MCF 10A (cell line): Measurements from ENCODE around the gene CSK. TPM values are rescaled to one million over a fixed set of nuclear protein-coding genes. Genes with fewer than 3 reads are reported as not detected.

ENCODE experiments used
- BruUV-seq: library from RNA; stranded (reverse); fragments of 400-500 nt; replicated peaks from 2 replicates; lab custom pipeline; 2021; lab: Mats Ljungman, UMichigan
- CTCF ChIA-PET: fragments of 300-600 bp; sonication (Branson Sonifier 250); formaldehyde crosslinking; extraction: SDS; loops from one replicate; lab custom pipeline; 2021; ENCODE audit warnings: antibody characterized with exemption, inconsistent platforms; lab: Yijun Ruan, JAX
- POLR2A ChIA-PET: fragments of 300-600, 350-650 bp; sonication (Branson Sonifier 250); formaldehyde crosslinking; extraction: SDS; loops from one replicate; lab custom pipeline; 2020; ENCODE audit warnings: antibody characterized with exemption, inconsistent platforms; lab: Yijun Ruan, JAX
- DNase-seq: peaks from one replicate; pipeline ENCODE4 v3.0.0-alpha.2; 2018; ENCODE audit not compliant: unreplicated experiment
- H3K27ac Mint-ChIP-seq: one replicate; pipeline ENCODE4 v1.8.0; 2022; ENCODE audit warnings: mild to moderate bottlenecking, low read depth, mixed read lengths; ENCODE audit not compliant: unreplicated experiment
- H3K27me3 Mint-ChIP-seq: one replicate; pipeline ENCODE4 v1.8.0; 2022; ENCODE audit warnings: mixed read lengths; ENCODE audit not compliant: insufficient read depth, unreplicated experiment
- H3K36me3 Mint-ChIP-seq: one replicate; pipeline ENCODE4 v1.8.0; 2022; ENCODE audit warnings: mild to moderate bottlenecking, moderate library complexity, mixed read lengths; ENCODE audit not compliant: insufficient read depth, unreplicated experiment
- H3K4me1 Mint-ChIP-seq: one replicate; pipeline ENCODE4 v1.8.0; 2022; ENCODE audit warnings: mixed read lengths; ENCODE audit not compliant: insufficient read depth, unreplicated experiment
- H3K4me3 Mint-ChIP-seq: one replicate; pipeline ENCODE4 v1.8.0; 2022; ENCODE audit warnings: mild to moderate bottlenecking, moderate library complexity, mixed read lengths; ENCODE audit not compliant: unreplicated experiment
- H3K9me3 Mint-ChIP-seq: one replicate; pipeline ENCODE4 v1.8.0; 2022; ENCODE audit warnings: mixed read lengths; ENCODE audit not compliant: unreplicated experiment
- intact Hi-C: fragments of 100-400 bp; cut with micrococcal nuclease; formaldehyde crosslinking; loops from 2 replicates; pipeline ENCODE4 v1.14.1; 2022
- total RNA-seq: library from RNA; stranded (reverse); gene quantifications from 2 replicates; pipeline ENCODE4 v1.2.3, GENCODE V29; 2022
- TF ChIP-seq, protein P1 (sequence below): fragments of 200-600 bp; IDR thresholded peaks from one replicate; pipeline ENCODE4 v1.8.0; 2022; ENCODE audit warnings: antibody characterized with exemption, mild to moderate bottlenecking; ENCODE audit not compliant: unreplicated experiment

Gene CSK
- total RNA-seq, 1 experiment from 2014 or later: 65.3 TPM

DNA sequence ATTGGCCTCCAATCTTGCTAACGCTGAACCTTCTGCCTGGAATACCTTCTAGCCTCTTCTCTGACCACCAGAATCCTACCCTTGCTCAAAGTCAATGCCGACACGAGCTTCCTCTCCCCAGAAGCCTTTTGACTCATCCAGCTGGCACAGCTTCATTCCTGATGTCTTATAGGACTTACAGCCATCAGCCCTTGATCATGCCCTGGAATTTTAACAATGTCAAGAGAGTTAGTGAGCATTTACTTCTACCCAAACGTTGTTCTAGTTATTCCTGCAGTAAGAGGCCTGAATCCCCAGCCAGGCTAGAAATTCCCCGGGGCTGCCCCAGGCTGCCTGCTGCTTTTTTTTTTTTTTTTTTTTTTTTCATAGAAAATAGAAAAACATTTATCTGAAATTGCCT is 29.3 kb upstream of the CSK start:
- no peaks in the 10 kb centered on the region for H3K9me3 Mint-ChIP-seq
- TF ChIP-seq, protein P1, sequence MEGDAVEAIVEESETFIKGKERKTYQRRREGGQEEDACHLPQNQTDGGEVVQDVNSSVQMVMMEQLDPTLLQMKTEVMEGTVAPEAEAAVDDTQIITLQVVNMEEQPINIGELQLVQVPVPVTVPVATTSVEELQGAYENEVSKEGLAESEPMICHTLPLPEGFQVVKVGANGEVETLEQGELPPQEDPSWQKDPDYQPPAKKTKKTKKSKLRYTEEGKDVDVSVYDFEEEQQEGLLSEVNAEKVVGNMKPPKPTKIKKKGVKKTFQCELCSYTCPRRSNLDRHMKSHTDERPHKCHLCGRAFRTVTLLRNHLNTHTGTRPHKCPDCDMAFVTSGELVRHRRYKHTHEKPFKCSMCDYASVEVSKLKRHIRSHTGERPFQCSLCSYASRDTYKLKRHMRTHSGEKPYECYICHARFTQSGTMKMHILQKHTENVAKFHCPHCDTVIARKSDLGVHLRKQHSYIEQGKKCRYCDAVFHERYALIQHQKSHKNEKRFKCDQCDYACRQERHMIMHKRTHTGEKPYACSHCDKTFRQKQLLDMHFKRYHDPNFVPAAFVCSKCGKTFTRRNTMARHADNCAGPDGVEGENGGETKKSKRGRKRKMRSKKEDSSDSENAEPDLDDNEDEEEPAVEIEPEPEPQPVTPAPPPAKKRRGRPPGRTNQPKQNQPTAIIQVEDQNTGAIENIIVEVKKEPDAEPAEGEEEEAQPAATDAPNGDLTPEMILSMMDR: no peak
- ChIA-PET CTCF (interaction anchor here (0.6 to 1.5 kb wide), 3 partner anchors 11 to 315 kb away, joined by 3 to 7 read pairs (median 3); no protein-coding TSS in a partner anchor), POLR2A (interaction anchor here (0.6 to 1.0 kb wide), 4 partner anchors 17 to 292 kb away, joined by 3 to 4 read pairs (median 4); no protein-coding TSS in a partner anchor)
- peak; percentile 25 for DNase-seq
- H3K27me3 Mint-ChIP-seq: no peaks in the 10 kb centered on the region
- H3K36me3 Mint-ChIP-seq: no peaks in the 10 kb centered on the region
- no peak overlapping the region for H3K27ac Mint-ChIP-seq
- intact Hi-C loops: no loop called here
- H3K4me1 Mint-ChIP-seq: peaks cover 6% of the 10 kb centered on the region
- no TSS peak for BruUV-seq
- H3K4me3 Mint-ChIP-seq: no peak overlapping the region

DNA sequence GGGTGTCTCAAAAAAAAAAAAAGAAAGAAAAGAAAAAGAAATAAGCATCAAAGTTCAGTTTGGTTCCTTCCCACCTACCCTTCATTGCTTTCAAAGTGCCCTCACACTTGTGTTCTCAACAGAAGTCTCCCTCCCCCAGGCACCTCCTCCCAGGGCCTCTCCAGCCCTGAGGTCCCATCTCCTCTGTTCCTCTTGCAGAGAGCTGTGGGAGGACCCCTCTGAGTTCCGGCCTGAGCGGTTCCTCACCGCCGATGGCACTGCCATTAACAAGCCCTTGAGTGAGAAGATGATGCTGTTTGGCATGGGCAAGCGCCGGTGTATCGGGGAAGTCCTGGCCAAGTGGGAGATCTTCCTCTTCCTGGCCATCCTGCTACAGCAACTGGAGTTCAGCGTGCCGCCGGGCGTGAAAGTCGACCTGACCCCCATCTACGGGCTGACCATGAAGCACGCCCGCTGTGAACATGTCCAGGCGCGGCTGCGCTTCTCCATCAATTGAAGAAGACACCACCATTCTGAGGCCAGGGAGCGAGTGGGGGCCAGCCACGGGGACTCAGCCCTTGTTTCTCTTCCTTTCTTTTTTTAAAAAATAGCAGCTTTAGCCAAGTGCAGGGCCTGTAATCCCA is 27.2 kb upstream of the CSK start:
- H3K27ac Mint-ChIP-seq: no peak overlapping the region
- CTCF ChIA-PET: interaction anchor here (1.5 kb wide), 1 partner anchor 119 kb away, joined by 3 read pairs; no protein-coding TSS in a partner anchor
- POLR2A ChIA-PET: interaction anchor here (0.5 kb wide), 1 partner anchor 121 kb away, joined by 4 read pairs; no protein-coding TSS in a partner anchor

DNA sequence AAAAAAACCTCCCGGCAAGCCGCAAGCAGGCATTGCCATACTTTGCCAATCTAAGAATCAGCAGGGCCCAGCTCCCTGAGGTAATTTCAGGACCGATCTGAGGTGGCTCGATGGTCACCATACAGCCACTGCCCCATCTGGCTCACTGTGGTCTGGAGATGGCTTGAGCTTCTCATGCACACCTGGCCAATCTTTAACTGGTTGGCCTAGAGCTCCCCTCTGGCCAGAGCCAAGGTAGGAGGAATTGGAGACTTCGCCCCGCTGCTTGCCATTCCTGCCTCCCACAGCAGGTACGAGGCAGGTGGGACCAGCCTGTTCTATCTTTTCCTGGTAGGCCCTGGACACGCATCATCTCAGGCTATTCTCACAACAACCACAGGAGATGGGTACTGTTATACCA is 23.1 kb upstream of the CSK start:
- CTCF ChIA-PET: interaction anchor here (1.1 to 26.4 kb wide), 3 partner anchors 10 to 122 kb away, joined by 3 to 632 read pairs (median 10); no protein-coding TSS in a partner anchor
- Mint-ChIP-seq H3K27me3 (no peaks in the 10 kb centered on the region), H3K4me1 (no peaks in the 10 kb centered on the region), H3K4me3 (no peak overlapping the region), H3K36me3 (no peaks in the 10 kb centered on the region), H3K27ac (no peak overlapping the region), H3K9me3 (no peaks in the 10 kb centered on the region)
- DNase-seq: no peak
- POLR2A ChIA-PET: interaction anchor here (0.6 kb wide), 1 partner anchor 38 kb away, joined by 3 read pairs; no protein-coding TSS in a partner anchor
- intact Hi-C loops: no loop called here
- BruUV-seq: no TSS peak
- TF ChIP-seq, protein P1: no peak

More for the DNA sequence above, 27.2 kb upstream of the CSK start:
- Mint-ChIP-seq H3K4me3 (no peak overlapping the region), H3K27me3 (no peaks in the 10 kb centered on the region), H3K9me3 (no peaks in the 10 kb centered on the region), H3K4me1 (peaks cover 6% of the 10 kb centered on the region), H3K36me3 (no peaks in the 10 kb centered on the region)
- intact Hi-C loops: no loop called here
- no peak for DNase-seq
- TF ChIP-seq, protein P1: no peak
- BruUV-seq: no TSS peak

DNA sequence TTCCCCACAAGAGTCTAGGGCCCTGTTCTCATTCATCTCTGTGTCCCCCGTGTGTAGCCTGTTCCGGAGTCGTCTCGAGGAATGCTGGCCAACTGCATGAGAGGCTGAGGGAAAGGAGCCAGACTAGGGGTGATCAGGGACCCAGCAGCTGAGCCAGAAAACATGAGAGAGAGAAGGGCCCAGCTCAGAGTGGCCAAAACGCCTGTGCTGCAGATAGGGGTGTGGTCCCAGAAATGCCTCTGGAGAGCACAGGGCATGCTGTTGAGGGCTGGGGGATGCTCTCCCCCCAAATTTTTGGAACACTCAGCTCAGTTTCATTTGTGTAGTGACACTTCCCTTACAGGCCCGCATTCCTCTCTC is 19.1 kb upstream of the CSK start:
- no TSS peak for BruUV-seq
- ChIA-PET POLR2A (interaction anchor here (0.7 to 1.4 kb wide), 3 partner anchors 28 to 217 kb away, joined by 3 read pairs; no protein-coding TSS in a partner anchor), CTCF (interaction anchor here (0.5 to 26.4 kb wide), 8 partner anchors 8 to 604 kb away, joined by 3 to 632 read pairs (median 3); partner anchors contain the start of gene CSK)
- no peaks in the 10 kb centered on the region for H3K4me1 Mint-ChIP-seq
- no peaks in the 10 kb centered on the region for H3K9me3 Mint-ChIP-seq
- DNase-seq: no peak
- no peak overlapping the region for H3K27ac Mint-ChIP-seq
- no peaks in the 10 kb centered on the region for H3K36me3 Mint-ChIP-seq
- TF ChIP-seq, protein P1: no peak
- no peaks in the 10 kb centered on the region for H3K27me3 Mint-ChIP-seq
- intact Hi-C loops: loop anchor here (10.0 kb wide), 1 partner anchor 298 kb away; the partner anchor contains the start of gene UBL7
- H3K4me3 Mint-ChIP-seq: no peak overlapping the region
